Retina (tissue), 1 donor: ENCODE data around the gene KDM1B.

ENCODE experiments used
- DNase-seq: peaks from one replicate; pipeline ENCODE4 v3.0.0-alpha.2; 2016

Gene KDM1B

DNA sequence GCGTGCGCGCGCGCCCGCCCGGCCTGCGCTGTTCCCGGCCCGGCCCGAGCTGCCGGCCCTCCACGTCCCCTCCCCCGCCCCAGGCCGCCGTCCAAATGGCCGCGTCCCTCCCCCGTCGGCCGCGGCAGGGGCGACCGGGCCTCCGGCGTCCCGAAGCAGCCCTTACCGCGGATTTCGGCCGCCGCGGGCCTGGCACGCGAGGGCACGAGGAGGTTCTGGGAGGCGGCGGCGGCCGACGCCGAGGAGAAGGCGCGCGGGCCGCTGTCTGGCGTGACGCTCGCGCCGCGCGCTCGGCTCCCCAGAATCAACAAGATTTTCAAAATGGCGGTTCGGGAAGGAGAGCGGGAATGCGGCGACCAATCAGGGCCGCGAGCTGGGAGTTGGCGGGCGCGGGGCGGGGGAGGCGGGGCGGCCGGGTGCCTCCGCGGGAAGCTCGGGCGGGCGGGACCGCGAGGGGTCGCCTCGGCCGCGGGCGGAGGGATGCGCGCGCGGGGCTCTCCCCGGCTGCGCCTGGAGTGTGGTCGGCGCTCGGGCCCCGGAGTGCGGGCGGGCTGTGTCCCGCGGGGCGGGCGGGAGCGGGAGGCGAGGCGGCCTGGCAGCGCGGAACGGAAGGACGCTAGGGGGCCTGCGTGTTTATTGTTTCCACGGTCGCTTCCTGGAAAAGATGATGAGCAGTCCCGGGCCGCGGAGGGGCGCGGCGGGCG, 109.1 kb downstream of the KDM1B start, which contains the start of gene DEK:
Gene DEK, minus strand, starts transcription at position 312 of the 704 bp plus-strand sequence. CDS start 543 bp downstream, outside the sequence.
- DNase-seq, result peak; percentile 89

DNA sequence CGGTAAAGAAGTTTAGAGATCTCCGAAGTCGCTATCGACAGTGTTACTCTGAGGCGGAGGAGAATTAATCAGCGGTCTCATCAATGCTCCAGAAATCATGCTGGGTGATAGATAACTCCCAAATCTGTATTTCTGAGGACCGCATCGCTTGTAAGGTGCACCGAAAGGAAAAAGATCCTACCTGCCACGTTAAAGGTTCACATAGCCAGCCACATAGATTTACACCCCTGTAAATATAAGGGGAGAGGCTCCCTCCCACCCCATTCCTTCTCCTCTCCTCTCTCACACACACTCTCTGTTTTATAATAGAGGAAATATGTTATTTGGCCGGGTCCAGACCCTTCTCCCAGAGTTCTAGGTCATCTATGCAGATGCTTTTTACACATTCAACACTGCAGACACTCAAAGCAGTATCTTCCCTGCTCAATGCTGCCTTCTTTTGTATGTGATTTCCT, 109.7 kb downstream of the KDM1B start:
- no peak for DNase-seq

DNA sequence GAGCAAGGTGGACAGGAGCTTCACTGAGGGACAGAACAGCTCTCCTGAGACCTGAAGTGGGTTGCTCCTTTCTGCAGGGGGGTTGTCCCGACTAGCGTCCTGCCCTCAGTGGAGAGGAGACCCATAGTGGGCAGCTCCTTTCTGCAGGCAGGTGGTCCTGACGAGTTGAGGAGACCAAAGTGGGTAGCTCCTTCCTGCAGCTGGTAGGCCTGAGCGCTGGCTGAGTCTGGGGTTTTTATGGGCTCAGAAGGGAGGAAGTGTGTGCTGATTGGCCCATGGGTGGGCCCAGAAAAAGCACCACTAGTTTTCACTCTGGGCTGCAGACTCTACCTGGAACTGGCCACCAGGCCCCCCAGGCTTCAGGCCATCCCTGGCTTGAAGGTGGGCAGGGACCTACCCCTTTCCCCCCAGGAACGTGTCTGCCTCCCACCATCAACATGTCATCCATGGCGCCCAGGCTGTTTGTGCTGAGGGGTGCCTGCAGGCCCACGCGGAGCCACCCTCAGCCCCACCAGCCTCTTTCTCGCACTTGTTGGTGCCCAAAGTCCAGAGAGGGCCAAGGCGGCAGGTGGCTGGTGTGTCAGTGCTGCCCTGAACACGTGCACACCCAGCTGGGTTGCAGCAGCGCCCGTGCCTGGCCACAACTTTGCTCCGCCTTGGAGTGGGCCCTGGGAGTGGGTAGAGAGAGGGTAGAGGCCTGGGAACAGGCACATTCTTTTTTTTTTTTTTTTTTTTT, 110.7 kb downstream of the KDM1B start:
- DNase-seq, result peak; percentile 12

DNA sequence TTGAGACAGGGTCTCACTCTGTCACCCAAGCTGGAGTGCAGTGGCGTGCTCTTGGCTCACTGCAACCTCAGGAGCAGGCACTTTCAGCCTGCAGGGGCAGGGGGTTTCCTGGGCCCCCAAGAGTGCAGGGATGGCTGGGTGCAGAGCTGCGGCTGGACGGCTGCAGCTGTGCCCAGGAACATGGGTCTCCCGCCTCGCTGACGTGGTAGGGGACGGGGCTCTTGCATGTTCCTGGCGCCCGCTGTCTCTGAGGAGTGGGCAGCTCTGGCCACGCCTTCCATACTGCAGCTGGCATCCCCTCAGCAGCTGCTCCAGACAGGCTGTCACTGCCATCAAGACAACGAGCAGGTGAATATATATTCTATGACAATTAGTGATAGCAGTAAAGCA, 111.3 kb downstream of the KDM1B start:
- DNase-seq, result no peak

DNA sequence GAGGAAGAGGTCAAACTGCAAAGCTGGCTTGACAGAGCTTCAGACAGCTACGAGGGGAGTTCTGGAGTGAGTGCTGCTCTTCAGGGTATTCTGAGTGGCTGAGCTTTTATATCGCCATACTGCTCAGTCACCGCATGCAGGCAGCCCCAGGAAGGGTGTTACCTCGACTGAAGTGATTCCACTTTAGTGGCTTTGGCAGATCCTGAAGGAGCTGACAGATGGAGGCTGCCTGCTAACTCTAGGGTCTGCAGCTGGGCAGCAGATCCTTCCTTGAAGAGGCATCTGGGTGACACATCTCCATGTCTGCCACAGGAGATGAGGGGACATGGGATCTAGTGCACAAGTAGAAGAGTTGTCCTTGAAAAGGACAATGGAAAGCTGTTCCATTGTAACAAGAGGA, 112.8 kb downstream of the KDM1B start:
- no peak for DNase-seq

DNA sequence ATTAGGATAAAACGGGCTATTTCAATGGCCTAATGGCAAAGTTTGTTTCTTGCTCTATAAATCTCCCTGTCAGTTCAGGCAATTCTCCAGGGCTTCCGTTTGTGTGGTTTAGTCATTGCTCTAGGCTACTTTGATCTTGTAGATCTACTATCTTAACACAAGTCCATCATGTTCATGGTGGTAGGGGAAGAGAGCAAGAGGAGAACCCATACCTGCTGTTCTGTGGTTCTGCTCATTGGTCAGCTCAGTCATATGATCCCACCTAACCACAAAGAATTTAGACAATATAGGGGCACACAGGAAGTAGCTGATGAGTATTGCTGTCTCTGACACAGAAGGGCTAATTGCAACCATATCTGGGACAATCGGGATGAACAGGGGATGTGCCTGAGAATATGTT, 114.0 kb downstream of the KDM1B start:
- DNase-seq, result no peak

DNA sequence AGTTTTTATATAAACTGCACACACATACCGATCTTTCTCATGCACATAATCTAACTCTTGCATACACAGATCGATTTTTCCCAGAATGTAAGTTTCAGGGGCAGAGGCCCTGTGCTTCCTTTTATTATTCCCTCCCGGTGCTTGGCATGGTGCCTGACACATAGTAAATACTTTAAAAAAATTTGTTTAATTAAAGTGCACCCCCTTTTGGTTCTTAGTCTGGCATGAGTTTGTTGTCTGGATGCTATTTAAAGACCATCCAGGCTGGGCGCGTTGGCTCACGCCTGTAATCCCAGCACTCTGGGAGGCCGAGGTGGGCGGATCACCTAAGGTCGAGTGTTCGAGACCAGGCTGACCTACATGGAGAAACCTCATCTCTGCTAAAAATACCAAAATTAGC, 114.5 kb downstream of the KDM1B start:
- no peak for DNase-seq

DNA sequence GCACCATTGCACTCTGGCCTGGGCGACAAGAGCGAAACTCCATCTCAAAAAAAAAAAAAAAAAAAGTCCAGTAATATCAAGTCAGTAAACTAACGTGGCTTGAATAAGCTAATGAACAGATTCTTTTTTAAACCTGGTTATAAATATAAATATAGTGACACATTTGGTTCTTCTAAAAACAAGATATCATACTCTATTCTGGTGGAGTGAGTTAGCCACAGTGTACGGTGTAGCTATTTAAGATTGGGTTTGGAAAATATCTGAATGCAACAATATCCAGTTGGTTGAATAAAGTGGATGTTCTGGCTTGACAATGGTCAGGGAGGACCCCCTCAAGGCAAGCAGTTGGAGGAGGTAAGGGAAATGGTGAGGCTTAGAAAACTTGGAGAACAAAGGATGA, 115.0 kb downstream of the KDM1B start:
- DNase-seq, result no peak
